ENCODE measurements around the gene C1QL4. TPM values are rescaled to one million over a fixed set of nuclear protein-coding genes. Genes with fewer than 3 reads are reported as not detected.

C1QL4 gene
- total RNA-seq, 1 donor: under 0.01 TPM

DNA sequence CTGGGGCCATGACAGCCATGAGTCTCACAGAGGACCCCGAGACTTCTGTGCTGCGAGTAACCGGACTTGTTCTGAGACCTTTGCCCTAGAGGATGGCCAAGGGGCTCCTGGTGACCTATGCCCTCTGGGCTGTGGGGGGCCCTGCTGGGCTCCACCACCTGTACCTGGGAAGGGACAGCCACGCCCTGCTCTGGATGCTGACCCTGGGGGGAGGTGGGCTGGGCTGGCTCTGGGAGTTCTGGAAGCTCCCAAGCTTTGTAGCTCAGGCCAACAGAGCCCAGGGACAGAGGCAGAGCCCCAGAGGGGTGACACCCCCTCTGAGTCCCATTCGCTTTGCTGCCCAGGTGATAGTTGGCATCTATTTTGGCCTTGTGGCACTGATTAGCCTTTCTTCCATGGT lies 11.8 kb upstream of the C1QL4 start:
- DNase-seq (ENCODE audit: low read depth in 2 of 3, low spot score in 2 of 3): no peak

DNA sequence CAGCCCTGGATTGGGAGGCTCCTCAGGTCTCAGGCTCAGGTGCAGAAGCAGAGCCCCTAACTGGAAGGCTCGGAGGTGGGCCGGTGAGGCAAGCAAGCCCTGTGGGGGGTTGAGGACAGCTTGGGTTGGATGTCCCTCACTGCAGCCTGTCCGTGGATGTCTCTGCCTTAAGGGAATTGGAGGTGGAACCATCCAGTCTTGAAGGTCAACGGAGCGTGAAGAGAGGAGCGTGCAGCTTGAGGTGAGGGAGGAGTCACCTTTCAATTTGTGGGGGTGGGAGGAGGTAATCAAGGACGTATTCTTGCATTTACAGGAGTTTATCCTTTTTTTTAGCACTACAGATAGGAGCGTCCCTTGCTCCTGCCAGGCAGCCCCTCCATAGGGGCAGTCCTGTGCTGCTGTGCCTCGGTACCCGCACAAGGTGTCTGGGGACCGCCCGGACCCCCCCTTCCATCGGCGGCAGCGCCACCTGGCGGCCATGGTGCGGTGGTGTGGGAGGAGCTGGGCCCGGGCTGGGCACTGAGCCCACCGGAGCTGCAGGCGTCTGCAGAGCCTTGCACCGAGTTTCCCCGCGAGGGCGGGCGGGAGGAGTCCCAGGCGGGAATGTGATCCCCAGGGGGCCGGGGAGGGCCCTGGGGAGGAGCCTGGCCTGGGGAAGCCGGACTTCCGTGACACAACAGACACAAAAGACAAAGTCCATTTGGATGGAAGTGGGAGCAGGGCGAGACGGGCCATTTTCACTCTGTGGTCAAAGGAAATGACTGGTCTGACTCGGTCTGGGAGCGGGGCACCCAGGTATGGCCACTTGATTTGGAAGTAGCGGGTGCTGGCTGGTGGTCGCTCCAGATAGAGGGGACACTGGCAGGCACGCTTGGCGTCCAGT lies 10.6 kb upstream of the C1QL4 start:
- peak in 1 of 3 donors; percentile 79 for DNase-seq (ENCODE audit: low read depth in 2 of 3, low spot score in 2 of 3)

DNA sequence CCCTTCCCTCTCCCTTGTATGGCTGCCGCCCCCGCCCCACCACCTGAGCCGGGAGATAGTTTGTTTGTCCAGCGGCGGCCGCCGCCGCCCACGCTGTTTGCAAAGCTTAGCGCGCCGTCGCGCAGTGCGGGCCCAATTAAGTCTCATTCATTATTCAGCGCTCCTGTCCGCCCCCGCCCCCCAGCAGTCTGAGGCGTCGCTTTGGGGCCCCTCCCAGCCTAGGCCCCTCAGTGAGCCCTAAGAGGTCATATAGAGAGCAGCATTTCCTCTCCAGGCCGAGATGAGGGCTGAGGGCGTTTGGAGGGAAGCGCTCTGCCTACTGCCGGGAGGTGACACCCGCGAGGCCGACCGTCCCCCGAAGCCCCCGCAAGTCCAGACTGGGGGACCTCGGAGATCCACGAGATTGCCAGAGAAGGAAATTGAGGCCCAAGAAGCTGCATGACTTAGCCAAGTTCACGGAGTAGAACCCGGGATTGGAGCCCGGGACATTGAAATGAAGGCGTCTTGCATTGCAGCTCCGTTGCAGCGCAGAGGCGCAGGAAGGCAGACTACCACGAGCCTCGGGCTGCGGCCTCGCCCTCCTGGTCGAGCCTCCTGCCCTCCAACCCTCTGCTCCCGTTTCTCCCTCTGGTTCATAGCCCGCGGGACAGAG lies 9.8 kb upstream of the C1QL4 start, which contains the start of gene DNAJC22:
DNAJC22 (plus strand) TSS at position 230 of the 652 bp plus-strand sequence. CDS start 1,985 bp downstream, outside the sequence.
- no peak for DNase-seq (ENCODE audit: low read depth in 2 of 3, low spot score in 2 of 3)

DNA sequence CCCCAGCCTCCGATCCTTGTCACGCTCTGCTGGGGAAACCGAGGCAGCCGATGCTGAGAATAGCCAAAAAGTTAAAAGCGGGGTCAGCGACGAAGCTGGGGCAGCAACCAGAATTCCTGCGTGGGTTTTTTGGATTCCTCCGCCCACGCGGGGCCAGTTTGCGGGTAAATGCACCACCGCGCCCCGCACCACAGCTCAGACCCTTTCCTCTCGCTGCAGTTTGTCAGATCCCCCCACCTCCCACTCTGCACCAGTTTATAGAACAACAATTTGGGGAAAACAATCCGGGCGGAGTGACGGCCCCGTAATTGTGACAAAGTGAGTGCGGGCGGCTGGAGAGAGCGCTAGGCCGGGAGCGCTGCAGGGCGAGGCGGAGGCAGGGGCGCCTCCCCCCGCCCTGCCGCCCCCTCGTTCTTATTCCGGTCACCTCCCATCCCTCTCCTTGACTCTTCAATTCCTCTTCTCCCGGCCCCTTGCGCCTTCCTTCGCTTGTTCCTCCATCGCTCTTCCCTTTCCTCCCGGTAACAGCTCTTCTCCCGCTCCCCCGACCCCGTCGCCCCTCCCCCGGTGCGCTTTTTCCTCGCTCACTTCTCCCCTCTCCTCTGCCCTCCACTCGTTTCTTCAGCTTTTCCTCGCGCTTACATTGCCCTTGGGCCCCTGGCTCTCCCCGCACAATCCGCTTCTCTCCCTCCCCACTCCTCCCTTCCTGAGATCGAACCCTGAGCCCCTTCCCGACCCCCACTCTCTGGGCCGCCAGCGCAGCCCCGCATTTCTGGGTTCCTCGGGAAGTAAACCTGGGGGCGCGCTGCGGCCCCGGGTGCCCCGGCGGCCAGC lies 9.1 kb upstream of the C1QL4 start:
- no peak for DNase-seq (ENCODE audit: low read depth in 2 of 3, low spot score in 2 of 3)

DNA sequence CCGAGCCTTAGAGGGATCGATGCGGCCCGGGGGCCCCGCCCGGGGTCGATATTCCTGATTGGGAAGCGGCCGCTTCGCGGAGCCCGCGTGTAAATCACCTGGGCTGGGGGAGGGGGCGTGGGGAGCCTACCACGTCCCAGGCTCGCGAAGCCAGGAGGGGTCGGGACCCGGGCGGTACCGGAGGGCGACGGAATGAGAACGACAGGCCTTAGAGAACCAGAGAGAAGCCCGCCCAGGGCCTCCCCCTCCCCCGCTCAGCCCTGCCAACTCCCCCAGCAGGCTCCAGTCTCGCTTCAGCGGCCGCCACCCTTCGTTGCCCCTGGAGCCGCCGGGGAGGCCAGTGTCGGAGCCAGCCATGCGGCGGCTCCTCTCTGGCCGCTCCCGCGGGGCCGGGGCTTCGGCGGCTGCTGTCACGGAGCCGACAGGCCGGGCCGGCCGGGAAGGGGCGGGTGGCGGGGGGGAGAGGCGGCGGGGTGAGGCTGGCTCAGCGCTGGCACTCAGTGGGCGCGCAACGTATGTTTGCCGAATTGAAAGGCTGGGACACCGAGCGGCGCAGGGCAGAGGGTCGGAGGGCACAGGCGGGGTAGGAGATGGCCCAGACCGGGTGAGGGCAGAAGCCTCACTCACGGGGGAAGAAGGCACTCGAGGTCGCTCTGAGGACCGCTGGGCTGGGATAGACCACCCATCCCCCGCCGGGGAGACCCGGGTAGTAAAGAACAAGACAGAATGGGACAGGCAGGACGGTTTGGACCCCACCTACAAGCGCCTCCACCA lies 8.2 kb upstream of the C1QL4 start:
- DNase-seq (ENCODE audit: low read depth in 2 of 3, low spot score in 2 of 3): no peak

DNA sequence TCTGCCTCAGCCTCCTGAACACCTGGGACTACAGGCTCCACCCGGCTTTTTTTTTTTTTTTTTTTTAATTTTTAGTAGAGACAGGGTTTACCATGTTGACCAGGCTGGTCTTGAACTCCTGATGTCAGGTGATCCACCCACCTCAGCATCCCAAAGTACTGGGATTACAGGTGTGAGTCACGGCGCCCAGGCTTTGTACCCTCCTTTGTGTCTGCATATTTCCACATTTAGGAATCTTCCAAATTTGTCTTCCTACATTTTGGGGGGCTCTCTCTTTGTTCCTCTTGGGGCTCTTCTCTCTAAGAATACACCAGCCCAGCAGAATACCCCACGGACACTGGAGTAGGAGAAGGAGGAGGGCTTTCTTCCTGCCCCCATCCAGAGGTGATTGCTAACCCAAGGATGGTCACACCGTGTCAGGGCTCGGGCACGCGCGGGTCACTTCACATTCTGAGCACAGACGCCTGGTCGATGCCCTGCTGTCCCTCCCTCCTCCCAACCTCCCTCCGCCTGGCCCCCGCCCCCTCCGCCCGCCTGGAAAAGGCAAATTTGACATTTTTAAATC lies 7.6 kb upstream of the C1QL4 start:
- no peak for DNase-seq (ENCODE audit: low read depth in 2 of 3, low spot score in 2 of 3)

DNA sequence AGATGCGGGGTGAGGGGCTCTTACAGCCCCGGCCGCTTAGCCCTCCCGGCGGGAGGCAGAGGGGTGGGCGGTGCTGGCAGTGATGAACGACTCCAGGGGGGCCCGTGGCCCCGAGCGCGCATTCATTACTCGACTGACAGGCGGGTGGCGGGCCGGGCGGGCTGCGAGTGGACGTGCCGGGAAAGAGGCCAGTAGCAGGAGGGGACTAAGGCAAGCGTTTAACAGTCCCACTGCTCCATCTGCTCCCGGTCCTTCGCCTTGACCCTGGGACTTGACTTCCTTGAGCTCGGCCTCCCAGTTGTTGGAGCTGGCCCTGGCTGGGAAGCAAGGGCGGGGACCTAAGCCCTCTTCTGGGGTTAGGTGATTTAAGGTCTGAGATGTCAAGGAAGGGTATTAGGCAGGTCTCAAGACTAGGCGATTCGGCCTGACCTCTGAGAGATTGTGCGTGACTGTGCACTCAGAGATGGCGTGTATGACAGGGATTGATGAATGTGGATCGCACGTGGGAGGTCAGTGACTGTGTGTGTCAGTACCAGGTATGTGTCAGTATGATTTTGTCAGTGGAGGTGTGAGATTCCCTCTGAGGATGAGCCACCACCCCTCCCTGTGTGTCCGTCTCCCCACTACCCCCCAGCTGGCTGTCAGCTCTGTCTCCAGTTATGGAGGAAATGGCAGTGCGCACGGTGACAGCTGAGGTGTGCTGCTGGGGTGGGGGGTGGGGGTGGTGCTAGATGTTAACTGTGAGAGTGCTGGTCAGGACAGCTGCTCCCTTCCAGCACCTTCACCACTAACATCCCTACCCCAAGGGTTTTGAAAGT lies 6.1 kb upstream of the C1QL4 start:
- no peak for DNase-seq (ENCODE audit: low read depth in 2 of 3, low spot score in 2 of 3)

DNA sequence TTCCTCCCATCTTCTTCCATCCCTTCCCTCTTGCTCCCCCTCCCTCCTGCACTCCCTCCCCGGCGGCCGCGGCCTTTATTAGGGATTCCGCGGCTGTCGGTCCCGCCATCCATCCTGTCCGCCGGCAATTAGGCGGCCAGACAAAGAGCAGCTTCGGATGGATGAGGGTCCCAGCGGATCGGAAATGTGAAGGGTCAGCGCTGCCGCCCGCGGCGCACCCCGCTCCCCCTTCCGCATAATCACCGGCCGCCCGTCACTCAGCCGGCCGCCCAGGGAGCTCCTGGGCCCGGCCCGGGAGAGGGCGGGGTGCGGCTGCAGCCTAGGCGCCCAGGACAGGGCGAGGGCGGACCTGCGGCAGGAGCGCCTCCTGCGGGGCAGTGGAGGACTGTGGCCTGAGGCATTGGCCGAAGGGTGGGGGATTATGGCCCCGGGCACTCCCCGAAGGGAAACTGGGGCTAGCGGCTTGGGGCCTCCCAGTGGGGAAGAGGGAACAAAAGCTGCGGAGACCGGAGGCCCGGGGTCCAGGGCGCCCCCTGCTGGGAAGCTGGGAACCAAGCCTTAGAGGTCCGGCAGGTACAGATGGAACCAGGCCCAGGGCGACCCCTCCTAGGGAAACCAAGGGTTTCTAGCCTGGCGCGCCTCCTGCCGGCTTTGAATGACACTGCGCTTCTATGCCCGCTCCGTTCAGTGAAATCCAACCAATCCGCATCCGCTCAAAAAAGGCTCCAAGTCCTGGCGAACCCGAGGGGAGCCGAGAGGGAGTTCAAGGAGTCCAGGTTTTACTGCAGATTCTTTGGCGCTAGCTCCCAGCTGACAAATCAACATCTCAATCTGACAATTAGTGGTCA lies 5.3 kb upstream of the C1QL4 start:
- DNase-seq (ENCODE audit: low read depth in 2 of 3, low spot score in 2 of 3): peak in 2 of 3 donors; percentile 84 to 88

DNA sequence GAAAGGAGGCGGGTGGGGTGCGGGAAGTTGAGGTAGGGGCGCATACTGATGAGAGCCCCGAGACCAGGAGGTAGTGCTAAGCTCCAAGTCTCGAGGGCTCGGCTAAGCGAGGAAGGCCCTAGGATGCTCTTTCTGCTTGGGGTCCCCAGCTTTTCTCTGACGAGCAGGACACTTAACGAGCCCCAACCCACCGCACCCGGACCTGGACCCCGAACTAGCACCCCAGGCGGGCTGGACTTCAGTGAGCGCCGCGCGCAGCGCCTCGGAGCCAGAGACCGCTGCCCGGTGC lies 4.7 kb upstream of the C1QL4 start:
- no peak for DNase-seq (ENCODE audit: low read depth in 2 of 3, low spot score in 2 of 3)

DNA sequence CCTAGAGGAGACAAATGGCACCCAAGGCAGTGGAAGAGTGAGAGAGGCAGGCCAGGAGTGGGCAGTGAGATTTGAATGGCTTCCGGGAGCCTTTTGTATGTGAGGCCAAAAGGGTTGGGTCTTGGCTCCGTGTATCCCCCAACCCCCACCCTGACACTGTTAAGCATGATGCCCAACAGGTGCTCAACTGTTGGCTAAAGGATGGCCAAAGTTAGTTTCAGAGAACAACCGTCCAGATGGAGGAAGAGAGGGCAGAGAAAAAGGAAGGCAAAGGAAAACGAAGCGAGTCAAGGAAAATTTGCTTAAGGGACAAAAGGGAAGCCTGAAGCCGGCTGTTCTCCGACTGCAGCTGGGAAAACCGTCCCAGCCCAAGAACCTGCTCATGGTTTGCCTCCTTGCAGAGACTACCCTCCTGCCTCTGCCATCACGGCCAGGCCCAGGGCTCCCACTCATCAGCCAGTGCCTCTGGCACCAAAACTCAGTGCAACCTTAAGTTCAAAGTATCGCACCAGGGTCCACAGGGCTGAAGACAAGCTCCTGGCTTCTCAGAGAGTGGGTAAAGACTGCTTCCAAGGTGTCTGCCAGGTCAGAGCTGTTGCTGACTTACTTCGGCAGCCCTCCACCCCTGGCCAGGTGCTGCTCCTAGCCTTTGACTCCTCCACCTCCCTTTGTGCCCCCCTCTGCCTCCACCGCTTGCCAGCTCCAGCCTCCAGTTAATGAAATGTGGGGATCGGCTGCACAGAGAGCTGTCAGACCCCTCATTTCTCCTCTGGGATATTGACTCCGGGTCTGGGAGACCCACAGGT lies 4.2 kb upstream of the C1QL4 start:
- no peak for DNase-seq (ENCODE audit: low read depth in 2 of 3, low spot score in 2 of 3)

DNA sequence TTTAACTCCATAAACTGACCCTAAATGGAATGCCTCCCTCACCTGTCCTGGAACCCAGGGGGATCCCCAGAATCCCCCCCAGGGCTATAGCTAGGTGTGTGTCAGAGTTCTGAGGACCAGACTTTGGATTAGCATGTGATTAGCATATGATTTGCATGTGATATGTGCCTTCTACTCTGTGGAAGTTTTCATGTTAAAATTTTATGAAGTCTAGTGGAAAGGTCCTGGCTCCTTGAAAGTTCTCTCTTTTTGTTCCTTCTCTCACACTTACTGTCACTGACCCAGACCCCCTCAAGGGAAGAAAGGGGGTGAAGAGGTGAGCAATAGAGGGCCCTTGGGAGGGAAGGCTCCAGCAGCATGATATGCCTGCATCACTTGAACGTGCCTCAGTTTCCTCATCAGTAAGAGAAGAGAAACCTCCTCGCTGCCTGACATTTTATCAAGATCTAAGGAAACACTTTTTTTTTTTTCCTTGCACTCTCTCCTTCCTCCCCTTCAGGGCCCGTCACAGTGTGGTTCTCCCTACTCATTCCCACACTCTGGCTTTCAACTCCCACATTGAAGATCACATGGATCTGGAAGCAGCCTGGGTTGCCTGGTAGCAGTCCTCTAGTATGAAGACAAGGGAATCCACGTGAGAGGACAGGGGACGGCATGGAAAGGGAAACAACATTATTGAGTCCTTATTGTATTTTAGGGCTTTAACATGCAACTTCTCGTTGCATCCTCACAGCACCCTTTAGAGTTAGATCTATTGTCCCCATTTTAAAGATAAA lies 3.3 kb upstream of the C1QL4 start:
- no peak for DNase-seq (ENCODE audit: low read depth in 2 of 3, low spot score in 2 of 3)

DNA sequence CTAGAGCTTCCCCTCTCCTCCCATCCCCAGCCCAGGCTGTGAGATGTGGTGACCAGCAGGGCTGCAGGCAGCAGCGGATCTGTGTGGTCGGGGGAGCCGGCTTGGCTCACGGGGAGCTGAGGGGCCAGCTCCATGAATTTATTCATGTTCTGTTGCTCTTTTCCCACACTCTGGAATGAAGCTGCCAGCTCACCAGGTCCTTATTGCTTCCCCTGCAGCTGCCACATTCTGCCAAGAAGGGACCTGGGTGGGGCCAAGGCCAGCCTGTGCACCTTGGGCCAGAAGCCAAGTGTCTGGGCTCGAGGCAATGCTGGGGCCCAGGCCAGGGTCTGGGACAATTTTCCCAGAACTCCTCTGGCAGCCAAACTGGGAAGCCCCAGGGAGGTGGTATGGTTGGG lies 2.5 kb upstream of the C1QL4 start:
- no peak for DNase-seq (ENCODE audit: low read depth in 2 of 3, low spot score in 2 of 3)

DNA sequence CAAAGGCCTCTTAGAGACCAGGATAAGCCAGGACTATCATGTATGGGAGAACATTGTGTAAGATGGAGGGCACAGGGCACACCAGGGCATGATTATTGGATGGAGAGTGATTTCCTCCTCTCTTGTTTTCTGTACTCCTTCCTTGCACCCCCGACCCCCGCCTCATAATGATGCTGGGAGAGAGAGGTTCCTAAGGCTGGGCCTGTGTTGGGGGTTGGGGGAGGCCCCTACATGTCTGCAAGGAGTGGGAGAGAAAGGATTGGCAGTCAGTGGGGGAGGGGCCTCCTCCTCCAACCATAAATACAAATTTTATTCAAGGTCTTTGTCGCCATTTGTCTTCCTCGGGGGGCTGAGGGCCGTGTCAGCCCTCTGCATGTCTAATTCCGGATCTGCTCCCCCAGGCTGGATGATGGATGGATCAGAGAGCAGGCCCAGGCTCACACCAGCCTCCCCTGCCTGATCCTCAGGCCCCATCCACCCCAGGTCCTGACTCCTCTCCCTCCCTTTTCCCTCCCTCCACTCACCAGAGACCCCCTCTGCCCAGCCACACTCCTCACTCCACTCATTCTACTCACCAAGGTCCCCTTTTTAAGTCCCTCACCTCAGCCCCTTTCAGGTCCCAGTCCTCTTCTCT lies 2.0 kb upstream of the C1QL4 start:
- no peak for DNase-seq (ENCODE audit: low read depth in 2 of 3, low spot score in 2 of 3)

DNA sequence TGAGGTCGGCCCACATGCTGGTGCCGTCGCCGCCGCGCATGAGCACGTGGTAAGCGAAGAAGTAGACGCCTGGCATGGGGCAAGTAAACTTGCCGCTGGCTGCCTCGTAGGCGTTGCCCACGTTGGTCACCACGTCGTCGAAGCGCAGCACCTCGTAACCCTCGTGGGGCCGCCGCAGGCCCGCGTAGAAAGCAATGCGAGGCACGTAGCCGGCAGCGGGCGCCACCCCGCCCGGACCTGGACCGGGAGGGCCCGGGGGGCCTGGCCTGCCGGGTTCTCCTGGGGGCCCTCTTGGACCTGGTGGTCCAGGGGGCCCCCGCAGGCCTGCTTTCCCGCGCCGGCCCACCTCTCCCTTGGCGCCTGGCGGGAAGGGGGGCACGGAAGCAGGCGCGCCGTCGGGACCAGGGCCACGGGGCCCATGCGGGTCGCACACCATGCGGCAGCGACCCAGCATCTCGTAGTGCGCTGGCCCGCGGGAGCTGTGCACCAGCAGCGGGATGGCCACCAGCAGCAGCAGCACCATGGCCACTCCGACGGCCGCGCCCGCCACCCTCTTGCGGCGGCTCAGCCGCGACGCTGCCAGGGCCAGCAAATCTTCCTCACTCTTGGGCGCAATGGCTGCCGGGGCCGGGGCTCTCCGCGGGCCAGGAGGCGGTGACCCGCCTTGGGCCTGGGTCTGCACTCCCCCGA lies 888 bp downstream of the C1QL4 start:
- no peak for DNase-seq (ENCODE audit: low read depth in 2 of 3, low spot score in 2 of 3)

DNA sequence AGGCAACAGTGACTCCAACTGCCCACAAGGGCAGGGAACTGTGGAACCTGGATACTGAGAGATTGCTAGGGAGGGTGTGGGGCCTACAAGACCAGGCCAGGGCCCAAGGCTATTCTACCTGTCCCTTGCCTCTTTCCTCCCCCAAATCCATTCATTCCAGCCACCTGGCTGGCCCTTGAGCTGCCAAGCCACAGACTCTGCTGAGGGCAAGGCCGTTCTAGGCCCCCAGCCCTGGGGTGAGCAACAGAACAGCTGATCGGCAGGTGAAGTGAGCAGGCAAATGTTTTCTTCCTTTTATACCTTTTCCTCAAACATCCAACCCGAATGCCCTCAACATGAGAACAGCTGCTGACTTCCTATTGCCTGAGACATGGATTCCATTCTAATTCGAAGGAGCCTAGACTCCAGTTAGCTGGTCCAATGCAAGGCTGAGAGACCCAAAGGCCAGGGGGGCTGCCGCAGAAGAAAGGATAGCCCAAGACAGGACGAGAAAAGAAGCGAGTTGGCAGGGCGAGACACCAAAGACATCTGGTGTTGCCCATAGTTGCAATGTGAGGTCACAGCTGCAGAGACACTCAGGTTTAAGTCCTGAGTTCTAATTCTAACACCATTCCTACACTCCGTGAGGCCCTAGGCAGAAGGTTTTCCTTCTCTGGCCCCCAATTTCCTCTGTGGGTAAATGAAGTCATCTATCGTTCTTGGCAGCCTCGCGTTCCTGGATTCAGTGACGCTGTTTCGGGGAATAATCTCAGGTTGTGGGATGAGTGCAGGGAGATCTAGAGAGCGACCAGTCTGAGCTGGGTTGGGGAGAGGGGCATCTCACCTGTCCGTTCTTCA lies 1.7 kb downstream of the C1QL4 start:
- DNase-seq (ENCODE audit: low read depth in 2 of 3, low spot score in 2 of 3): no peak

Data from hematopoietic multipotent progenitor cell (in vitro differentiated cells).